GM12878 (cell line): Measurements from ENCODE around the gene URI1.

Source experiments
- ATF3 ChIP-seq: IDR thresholded peaks from 2 replicates; pipeline ENCODE4 v1.6.1; 2011; ENCODE audit warnings: low read depth, mild to moderate bottlenecking, low read length, moderate library complexity, borderline replicate concordance; ENCODE audit errors: extremely low read depth
- CTCF ChIP-seq, 3 experiments: IDR thresholded peaks in 2 of 3; conservative IDR thresholded peaks in 1 of 3; 2 replicates each; pipeline ENCODE4 v1.5.1; 2011; ENCODE audit warnings: low read depth in 3 of 3, low read length in 3 of 3, mild to moderate bottlenecking in 3 of 3, control low read depth in 2 of 3, moderate library complexity in 2 of 3, inconsistent platforms in 1 of 3, mixed read lengths in 1 of 3; ENCODE audit not compliant: control insufficient read depth in 2 of 3, insufficient read depth in 1 of 3; ENCODE audit errors: extremely low read depth in 1 of 3
- E2F4 ChIP-seq: IDR thresholded peaks from 2 replicates; pipeline ENCODE4 v1.6.1; 2012; ENCODE audit warnings: low read depth, low read length, improper control_type of control experiment
- EP300 ChIP-seq, 2 experiments: fragments of 150-350 bp in 1 of 2; IDR thresholded peaks; 2 replicates each; pipeline ENCODE4 v1.6.1; 2011 to 2012; ENCODE audit warnings: low read depth in 2 of 2, low read length in 2 of 2, borderline replicate concordance in 1 of 2, improper control_type of control experiment in 1 of 2, inconsistent platforms in 1 of 2; ENCODE audit not compliant: control insufficient read depth in 1 of 2
- FOS ChIP-seq: IDR thresholded peaks from 3 replicates; pipeline ENCODE4 v1.6.1; 2011; ENCODE audit warnings: borderline replicate concordance; ENCODE audit not compliant: insufficient read length; ENCODE audit errors: extremely low read depth
- HDAC2 ChIP-seq: fragments of 200-600 bp; sonication (generic); IDR thresholded peaks from 2 replicates; pipeline ENCODE4 v1.6.1; 2017
- MYC ChIP-seq: IDR thresholded peaks from 2 replicates; pipeline ENCODE4 v1.6.1; 2011; ENCODE audit warnings: mild to moderate bottlenecking, low read length, moderate library complexity, inconsistent platforms; ENCODE audit not compliant: insufficient read depth, insufficient replicate concordance, insufficient read length, severe bottlenecking
- PRDM15 ChIP-seq: fragments of 450-650 bp; formaldehyde crosslinking; IDR thresholded peaks from 2 replicates; pipeline ENCODE4 v1.4.0; 2020; ENCODE audit warnings: mild to moderate bottlenecking, moderate library complexity
- RAD21 ChIP-seq: IDR thresholded peaks from 2 replicates; pipeline ENCODE4 v1.6.1; 2011; ENCODE audit warnings: mild to moderate bottlenecking, low read depth, low read length, moderate library complexity; ENCODE audit not compliant: insufficient read depth
- SIN3A ChIP-seq: IDR thresholded peaks from 2 replicates; pipeline ENCODE4 v1.6.1; 2012; ENCODE audit warnings: low read depth, low read length, improper control_type of control experiment
- SRF ChIP-seq, 2 experiments: IDR thresholded peaks; 2 replicates each; pipeline ENCODE4 v1.6.1; 2011; ENCODE audit warnings: low read depth in 2 of 2, low read length in 2 of 2, mild to moderate bottlenecking in 1 of 2, moderate library complexity in 1 of 2
- TCF7 ChIP-seq: IDR thresholded peaks from 2 replicates; pipeline ENCODE4 v1.6.1; 2014; ENCODE audit warnings: antibody characterized with exemption, borderline replicate concordance
- USF2 ChIP-seq: IDR thresholded peaks from 2 replicates; pipeline ENCODE4 v1.6.1; 2011; ENCODE audit warnings: low read depth, low read length, improper control_type of control experiment, borderline replicate concordance

- no peak for TF ChIP-seq FOS
- TF ChIP-seq MYC, result no peak
- TF ChIP-seq EP300 (IDR thresholded peaks at IDR 0.05; ENCODE audit: borderline replicate concordance in 1 of 2, control insufficient read depth in 1 of 2, low read depth in 2 of 2, low read length in 2 of 2), result no peak
- TF ChIP-seq PRDM15 (CRISPR knock-in tag), result no peak
- no peak for TF ChIP-seq RAD21
- TF ChIP-seq CTCF (IDR thresholded peaks at IDR 0.05 in 2 of 3, conservative IDR thresholded peaks at IDR 0.05 in 1 of 3; ENCODE audit: control insufficient read depth in 2 of 3, extremely low read depth in 1 of 3, insufficient read depth in 1 of 3, low read depth in 3 of 3, low read length in 3 of 3), result no peak
- TF ChIP-seq HDAC2, result no peak
- TF ChIP-seq ATF3, result no peak
- no peak for TF ChIP-seq E2F4
- no peak for TF ChIP-seq USF2
- no peak for TF ChIP-seq TCF7
- no peak for TF ChIP-seq SIN3A
- TF ChIP-seq SRF (IDR thresholded peaks at IDR 0.05; ENCODE audit: low read depth in 2 of 2, low read length in 2 of 2), result no peak
These were observed 64.2 kb downstream of the URI1 start for GRCh38 chr19:30006207-30006606.
